Neural progenitor cell (in vitro differentiated cells): ENCODE measurements around the gene DCDC2. TPM values are rescaled to one million over a fixed set of nuclear protein-coding genes. Genes with fewer than 3 reads are reported as not detected.

Experiments
- DNase-seq: peaks from one replicate; pipeline ENCODE4 v3.0.0-alpha.2; 2016; ENCODE audit warnings: low spot score
- H2AFZ ChIP-seq: fragments of 200-600 bp; sonication (generic); replicated peaks from 2 replicates; pipeline ENCODE4 v1.6.1; 2016; ENCODE audit warnings: antibody characterized with exemption
- H3F3A ChIP-seq: fragments of 200-600 bp; sonication (generic); 2 replicates; pipeline ENCODE4 v1.6.1; 2016; ENCODE audit warnings: antibody characterized with exemption, low read depth
- H3K27ac ChIP-seq: fragments of 200-600 bp; sonication (generic); 2 replicates; pipeline ENCODE4 v1.5.1; 2016; ENCODE audit warnings: mild to moderate bottlenecking
- H3K27me3 ChIP-seq: fragments of 200-600 bp; sonication (generic); 2 replicates; pipeline ENCODE4 v1.6.1; 2016; ENCODE audit warnings: mild to moderate bottlenecking, moderate library complexity
- H3K36me3 ChIP-seq: fragments of 200-600 bp; sonication (generic); 2 replicates; pipeline ENCODE4 v1.5.1; 2016
- H3K4me1 ChIP-seq: fragments of 200-600 bp; sonication (generic); 2 replicates; pipeline ENCODE4 v1.6.1; 2016; ENCODE audit warnings: mixed run types
- H3K4me2 ChIP-seq: fragments of 200-600 bp; sonication (generic); 2 replicates; pipeline ENCODE4 v1.6.1; 2016
- H3K4me3 ChIP-seq: fragments of 200-600 bp; sonication (generic); 2 replicates; pipeline ENCODE4 v1.5.1; 2016
- H3K79me2 ChIP-seq: fragments of 200-600 bp; sonication (generic); 2 replicates; pipeline ENCODE4 v1.6.1; 2016; ENCODE audit warnings: low read depth
- H3K9ac ChIP-seq: fragments of 200-600 bp; sonication (generic); 2 replicates; pipeline ENCODE4 v1.6.1; 2016
- H3K9me3 ChIP-seq: fragments of 200-600 bp; sonication (generic); 2 replicates; pipeline ENCODE4 v1.5.1; 2016; ENCODE audit warnings: low read depth
- H4K20me1 ChIP-seq: fragments of 200-600 bp; sonication (generic); 2 replicates; pipeline ENCODE4 v1.6.1; 2016; ENCODE audit warnings: low read depth
- H3K27ac Mint-ChIP-seq: 3 replicates; pipeline ENCODE4 v1.8.0; 2021; ENCODE audit warnings: mixed read lengths
- H3K27me3 Mint-ChIP-seq: 2 replicates; pipeline ENCODE4 v1.8.0; 2022; ENCODE audit warnings: low read depth, mild to moderate bottlenecking, inconsistent platforms, moderate library complexity, mixed read lengths; ENCODE audit not compliant: insufficient read depth
- H3K36me3 Mint-ChIP-seq: 3 replicates; pipeline ENCODE4 v1.8.0; 2021; ENCODE audit warnings: mixed read lengths
- H3K4me1 Mint-ChIP-seq: 3 replicates; pipeline ENCODE4 v1.8.0; 2021; ENCODE audit warnings: mixed read lengths
- H3K4me3 Mint-ChIP-seq: 3 replicates; pipeline ENCODE4 v1.8.0; 2021; ENCODE audit warnings: mild to moderate bottlenecking, moderate library complexity, mixed read lengths
- H3K9me3 Mint-ChIP-seq: 3 replicates; pipeline ENCODE4 v1.8.0; 2020; ENCODE audit warnings: mixed read lengths
- EZH2 ChIP-seq: fragments of 200-600 bp; sonication (generic); IDR thresholded peaks from 2 replicates; pipeline ENCODE4 v1.6.1; 2017; ENCODE audit warnings: antibody characterized with exemption, mild to moderate bottlenecking, moderate library complexity
- EZH2phosphoT487 ChIP-seq: fragments of 200-600 bp; sonication (generic); IDR thresholded peaks from 2 replicates; pipeline ENCODE4 v1.6.1; 2017; ENCODE audit warnings: antibody characterized with exemption
- total RNA-seq: library from RNA; depleted of rRNA; stranded (reverse); fragments of >200 nt; gene quantifications from 2 replicates; pipeline ENCODE4 v1.2.3, GENCODE V29; 2015; ENCODE audit warnings: low replicate concordance
- TF ChIP-seq, protein P1 (sequence below): fragments of 200-600 bp; sonication (generic); IDR thresholded peaks from 2 replicates; pipeline ENCODE4 v1.5.1; 2017; ENCODE audit warnings: antibody characterized with exemption, mild to moderate bottlenecking

Gene DCDC2
- total RNA-seq, 1 donor from 2014 or later = not detected

DNA sequence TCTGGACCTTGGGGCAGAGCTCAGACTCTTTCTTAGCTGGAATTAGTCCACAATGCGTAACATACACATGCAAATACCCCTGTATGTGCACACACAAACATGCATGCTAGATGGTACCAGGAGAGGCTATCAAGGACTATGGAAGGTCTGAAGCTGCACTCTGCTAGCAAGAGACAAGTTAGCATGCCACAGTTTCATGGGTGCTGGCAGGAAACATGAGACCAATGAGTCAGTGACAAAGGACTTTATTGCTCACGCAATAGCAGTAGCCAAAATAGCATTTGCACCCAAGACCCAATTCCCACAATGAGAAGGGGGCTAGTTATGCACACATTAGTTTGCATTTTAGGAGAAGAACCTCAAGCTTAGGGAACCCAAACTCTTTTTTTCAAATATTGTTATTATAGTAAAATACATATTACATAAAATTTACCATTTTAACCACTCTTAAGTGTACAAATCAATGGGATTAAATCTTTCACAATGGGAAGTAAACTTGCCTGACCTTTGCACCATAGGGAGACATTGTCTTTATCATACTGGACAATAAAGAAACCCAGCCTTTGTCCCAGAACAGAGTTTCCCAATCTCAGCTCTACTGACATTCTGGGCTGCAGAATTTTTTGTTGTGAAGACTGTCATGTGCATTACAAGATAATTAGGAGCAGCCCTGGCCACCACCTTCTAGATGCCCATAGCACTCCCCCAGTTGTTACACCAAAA, 162.7 kb downstream of the DCDC2 start:
- H2AFZ ChIP-seq = peak overlapping the region; percentile 15
- H3K9me3 Mint-ChIP-seq = peaks cover 4% of the 10 kb centered on the region

DNA sequence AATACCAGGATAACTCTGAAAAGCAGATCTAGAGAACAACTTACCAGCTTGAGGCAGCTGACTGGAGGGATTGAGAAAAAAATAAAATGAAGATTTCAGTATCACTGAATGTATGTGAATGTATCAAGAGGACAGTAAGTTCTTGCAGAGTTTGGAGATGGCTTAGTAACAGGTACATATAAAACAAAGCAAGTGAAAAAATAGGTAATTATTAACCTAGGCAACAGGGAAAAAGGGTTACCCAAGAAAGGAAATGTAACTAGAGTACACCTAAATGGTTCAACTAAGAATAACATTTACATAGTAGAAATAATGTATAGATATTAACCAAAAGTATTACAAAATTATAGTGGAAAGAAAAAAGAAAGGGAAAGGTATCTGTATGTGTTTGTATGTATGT, 164.5 kb downstream of the DCDC2 start:
- Histone ChIP-seq H3K79me2 (no peaks in the 10 kb centered on the region), H4K20me1 (no peaks in the 10 kb centered on the region), H3K36me3 (no peaks in the 10 kb centered on the region), H3F3A (no peaks in the 10 kb centered on the region), H3K9me3 (no peaks in the 10 kb centered on the region), H3K4me2 (no peak overlapping the region), H2AFZ (no peak overlapping the region), H3K27me3 (no peaks in the 10 kb centered on the region), H3K9ac (no peak overlapping the region), H3K4me3 (no peak overlapping the region), H3K27ac (no peak overlapping the region), H3K4me1 (peaks cover 10% of the 10 kb centered on the region)
- Mint-ChIP-seq H3K36me3 (no peaks in the 10 kb centered on the region), H3K9me3 (no peaks in the 10 kb centered on the region), H3K4me3 (no peak overlapping the region), H3K4me1 (peaks cover 6% of the 10 kb centered on the region), H3K27me3 (no peaks in the 10 kb centered on the region), H3K27ac (no peak overlapping the region)
- DNase-seq = no peak
- TF ChIP-seq, protein P1, sequence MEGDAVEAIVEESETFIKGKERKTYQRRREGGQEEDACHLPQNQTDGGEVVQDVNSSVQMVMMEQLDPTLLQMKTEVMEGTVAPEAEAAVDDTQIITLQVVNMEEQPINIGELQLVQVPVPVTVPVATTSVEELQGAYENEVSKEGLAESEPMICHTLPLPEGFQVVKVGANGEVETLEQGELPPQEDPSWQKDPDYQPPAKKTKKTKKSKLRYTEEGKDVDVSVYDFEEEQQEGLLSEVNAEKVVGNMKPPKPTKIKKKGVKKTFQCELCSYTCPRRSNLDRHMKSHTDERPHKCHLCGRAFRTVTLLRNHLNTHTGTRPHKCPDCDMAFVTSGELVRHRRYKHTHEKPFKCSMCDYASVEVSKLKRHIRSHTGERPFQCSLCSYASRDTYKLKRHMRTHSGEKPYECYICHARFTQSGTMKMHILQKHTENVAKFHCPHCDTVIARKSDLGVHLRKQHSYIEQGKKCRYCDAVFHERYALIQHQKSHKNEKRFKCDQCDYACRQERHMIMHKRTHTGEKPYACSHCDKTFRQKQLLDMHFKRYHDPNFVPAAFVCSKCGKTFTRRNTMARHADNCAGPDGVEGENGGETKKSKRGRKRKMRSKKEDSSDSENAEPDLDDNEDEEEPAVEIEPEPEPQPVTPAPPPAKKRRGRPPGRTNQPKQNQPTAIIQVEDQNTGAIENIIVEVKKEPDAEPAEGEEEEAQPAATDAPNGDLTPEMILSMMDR = no peak
- no peak for TF ChIP-seq EZH2phosphoT487
- TF ChIP-seq EZH2 = no peak

More for the DNA sequence above, 162.7 kb downstream of the DCDC2 start:
- Histone ChIP-seq H3K4me3 (no peak overlapping the region), H3K36me3 (no peaks in the 10 kb centered on the region), H3K79me2 (no peaks in the 10 kb centered on the region), H3K9ac (no peak overlapping the region), H3K27me3 (no peaks in the 10 kb centered on the region), H3K4me1 (peaks cover 10% of the 10 kb centered on the region), H3K4me2 (peak overlapping the region; percentile 52), H3K27ac (no peak overlapping the region), H4K20me1 (no peaks in the 10 kb centered on the region), H3K9me3 (no peaks in the 10 kb centered on the region), H3F3A (no peaks in the 10 kb centered on the region)
- DNase-seq = peak; percentile 24
- no peaks in the 10 kb centered on the region for H3K36me3 Mint-ChIP-seq
- no peak for TF ChIP-seq EZH2phosphoT487
- TF ChIP-seq, protein P1 = no peak
- TF ChIP-seq EZH2 = no peak
- no peak overlapping the region for H3K4me3 Mint-ChIP-seq
- no peaks in the 10 kb centered on the region for H3K27me3 Mint-ChIP-seq
- H3K27ac Mint-ChIP-seq = no peak overlapping the region
- H3K4me1 Mint-ChIP-seq = peaks cover 6% of the 10 kb centered on the region

DNA sequence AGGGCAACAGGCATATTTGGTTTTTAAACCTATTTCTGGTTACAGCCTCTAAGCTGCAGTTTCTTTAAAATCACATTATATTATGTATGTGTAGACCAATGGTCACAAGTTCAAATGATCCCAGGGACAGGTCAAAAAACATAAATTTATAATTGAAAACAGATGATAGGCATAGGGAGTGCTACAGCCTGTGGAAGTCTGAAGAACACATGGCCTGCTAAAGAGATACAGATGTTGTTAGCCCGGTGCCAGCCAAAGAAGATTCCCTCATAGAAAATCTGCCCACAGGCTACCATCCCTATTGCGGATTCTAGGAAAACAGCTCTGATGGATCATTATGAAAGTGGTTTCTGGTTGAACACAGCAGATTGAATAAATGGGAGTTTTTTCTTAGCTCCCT, 166.5 kb downstream of the DCDC2 start:
- no peaks in the 10 kb centered on the region for H3K9me3 ChIP-seq
- H3F3A ChIP-seq = no peaks in the 10 kb centered on the region
- H3K27ac ChIP-seq = no peak overlapping the region
- no peaks in the 10 kb centered on the region for H3K36me3 ChIP-seq
- no peaks in the 10 kb centered on the region for H4K20me1 ChIP-seq
- no peak overlapping the region for H3K4me3 ChIP-seq
- Mint-ChIP-seq H3K9me3 (no peaks in the 10 kb centered on the region), H3K27ac (no peak overlapping the region), H3K27me3 (no peaks in the 10 kb centered on the region), H3K36me3 (no peaks in the 10 kb centered on the region), H3K4me1 (peaks cover 6% of the 10 kb centered on the region), H3K4me3 (no peak overlapping the region)
- no peak for DNase-seq
- H3K27me3 ChIP-seq = no peaks in the 10 kb centered on the region
- H3K79me2 ChIP-seq = no peaks in the 10 kb centered on the region
- no peak for TF ChIP-seq EZH2phosphoT487
- TF ChIP-seq EZH2 = no peak
- TF ChIP-seq, protein P1 = no peak
- no peak overlapping the region for H3K4me2 ChIP-seq
- H2AFZ ChIP-seq = no peak overlapping the region
- H3K4me1 ChIP-seq = peaks cover 10% of the 10 kb centered on the region
- H3K9ac ChIP-seq = no peak overlapping the region
